Prostate gland (tissue), 2 donors: Measurements from ENCODE around the gene ATP11B.

ENCODE experiments used
- CTCF ChIP-seq, 4 experiments: fragments of 200-600 bp in 2 of 4; fragments of 450-650 bp in 2 of 4; sonication (generic) in 2 of 4; IDR thresholded peaks; 1 replicate in 3 of 4; 2 replicates in 1 of 4; pipeline ENCODE4 v1.5.1; 2016 to 2019; ENCODE audit warnings: antibody characterized with exemption in 4 of 4, mild to moderate bottlenecking in 2 of 4, moderate library complexity in 2 of 4
- POLR2A ChIP-seq: fragments of 450-650 bp; IDR thresholded peaks from one replicate; pipeline ENCODE4 v1.6.1; 2016; ENCODE audit warnings: antibody characterized with exemption, mild to moderate bottlenecking

DNA sequence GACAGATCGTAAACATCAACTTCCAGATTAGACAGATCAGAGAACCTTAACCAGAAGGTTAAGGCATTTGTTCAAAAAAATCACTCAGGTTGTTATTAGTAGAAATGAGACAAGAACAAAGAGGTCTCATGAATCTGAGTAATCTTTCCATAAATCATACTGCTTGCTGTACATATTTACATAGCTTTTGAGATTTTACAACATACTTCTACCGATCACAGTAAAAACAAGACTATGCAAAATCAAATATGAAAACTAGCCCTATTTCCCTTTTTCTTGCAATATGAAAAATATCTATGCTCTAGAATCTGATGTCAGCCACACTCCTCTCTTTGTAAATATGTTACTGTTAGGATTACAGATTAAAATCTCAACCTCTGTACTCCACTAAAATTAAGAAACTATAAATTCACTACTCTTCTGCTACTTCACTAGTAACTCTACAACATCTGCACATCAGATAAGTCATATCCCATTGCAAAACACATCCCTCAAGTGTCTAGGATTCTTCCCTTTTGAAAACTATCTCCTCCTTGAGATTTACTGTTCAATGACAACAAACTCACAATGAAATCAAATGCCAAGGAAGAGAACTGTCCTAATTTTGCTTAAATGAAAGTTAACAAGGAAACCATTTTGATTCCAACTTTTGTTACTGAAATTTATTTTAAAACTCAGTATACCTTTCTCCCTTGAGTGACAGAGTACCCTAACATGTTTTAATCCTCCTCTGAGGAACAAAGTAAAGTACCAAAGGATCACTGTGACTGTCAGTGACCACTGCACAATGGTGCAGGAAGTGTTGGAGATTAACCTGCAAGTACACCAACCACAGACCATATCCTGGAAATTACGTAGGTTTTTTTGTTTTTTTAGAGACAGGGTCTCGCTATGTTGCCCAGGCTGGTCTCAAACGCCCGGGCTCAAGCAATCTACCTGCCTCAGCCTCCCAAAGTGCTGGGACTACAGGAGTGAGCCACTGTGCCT is 174.2 kb downstream of the ATP11B start:
- no peak for TF ChIP-seq POLR2A
- TF ChIP-seq CTCF (IDR thresholded peaks at IDR 0.05) = no peak
